Stimulated activated CD4-positive, alpha-beta T cell treated with anti-CD3 and anti-CD28 coated beads, Interleukin-1b, Interleukin-23, amount 100 ng/mL, for 24 hours (primary cell): ENCODE measurements around the gene DNAJC5G.

Experiments
- DNase-seq, 4 experiments: peaks; one replicate each; pipeline ENCODE4 v3.0.0-alpha.2; 2020; ENCODE audit warnings: low read depth in 4 of 4, low spot score in 1 of 4

DNAJC5G gene, protein sequence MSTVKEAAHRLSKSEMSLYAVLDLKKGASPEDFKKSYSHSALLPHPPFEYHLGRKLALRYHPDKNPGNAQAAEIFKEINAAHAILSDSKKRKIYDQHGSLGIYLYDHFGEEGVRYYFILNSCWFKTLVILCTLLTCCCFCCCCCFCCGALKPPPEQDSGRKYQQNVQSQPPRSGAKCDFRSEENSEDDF

DNA sequence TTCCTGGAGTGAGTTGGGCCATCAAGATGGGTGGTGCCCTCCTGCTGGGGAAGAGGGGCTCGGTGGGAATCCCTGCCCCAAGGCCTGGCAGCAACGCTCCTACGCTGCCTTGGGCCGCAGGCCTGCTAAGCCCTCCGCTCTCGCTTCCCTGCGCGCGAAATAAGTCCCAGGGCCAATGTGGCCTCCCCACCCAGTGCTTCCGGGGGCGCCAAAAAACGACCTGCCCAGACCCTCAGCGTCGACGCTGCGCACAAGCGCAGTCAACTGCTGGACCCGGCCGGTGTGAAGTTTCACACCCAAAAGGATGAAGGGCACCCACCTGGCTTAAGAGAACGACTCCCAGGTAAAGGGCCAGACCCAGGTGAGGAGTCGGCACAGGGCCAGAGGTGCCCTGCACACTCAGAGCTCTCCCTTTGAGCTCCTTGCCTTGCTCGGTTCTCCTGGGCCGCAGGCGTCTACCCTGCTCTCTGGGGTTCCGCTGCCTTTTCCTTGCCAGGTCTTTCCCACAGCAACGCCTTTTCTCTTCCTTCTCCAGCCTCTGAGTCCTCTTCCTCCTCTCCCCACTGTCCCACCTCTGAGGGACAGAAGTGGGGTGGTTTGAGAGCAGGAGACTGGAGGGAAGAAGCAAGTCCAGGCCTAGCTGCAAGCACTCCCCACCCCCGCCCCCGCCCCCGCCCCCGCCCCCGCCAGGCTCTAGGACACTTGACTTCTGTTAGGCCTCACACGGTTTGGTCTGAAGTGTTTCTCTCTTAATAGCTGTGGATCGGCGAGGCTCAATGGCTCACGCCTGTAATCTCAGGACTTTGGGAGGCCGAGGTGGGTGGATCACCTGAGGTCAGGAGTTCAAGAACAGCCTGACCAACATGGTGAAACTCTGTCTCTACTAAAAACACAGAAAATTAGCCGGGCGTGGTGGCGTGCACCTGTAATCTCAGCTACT lies at the start of gene DNAJC5G:
DNAJC5G (plus strand) TSS at position 223 of the 940 bp plus-strand sequence. CDS start 1,296 bp downstream, outside the sequence.
- no peak for DNase-seq

DNA sequence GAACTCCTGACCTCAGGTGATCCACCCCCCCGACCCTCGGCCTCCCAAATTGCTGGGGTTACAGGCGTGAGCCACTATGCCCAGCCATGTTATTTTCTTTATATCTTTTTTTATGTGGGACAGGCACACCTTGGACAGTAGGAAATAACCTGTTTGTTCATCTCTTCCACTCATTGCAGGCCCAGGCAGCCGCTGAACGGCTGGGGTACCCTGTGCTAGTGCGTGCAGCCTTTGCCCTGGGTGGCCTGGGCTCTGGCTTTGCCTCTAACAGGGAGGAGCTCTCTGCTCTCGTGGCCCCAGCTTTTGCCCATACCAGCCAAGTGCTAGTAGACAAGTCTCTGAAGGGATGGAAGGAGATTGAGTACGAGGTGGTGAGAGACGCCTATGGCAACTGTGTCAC lies 49.7 kb upstream of the DNAJC5G start:
- no peak for DNase-seq

DNA sequence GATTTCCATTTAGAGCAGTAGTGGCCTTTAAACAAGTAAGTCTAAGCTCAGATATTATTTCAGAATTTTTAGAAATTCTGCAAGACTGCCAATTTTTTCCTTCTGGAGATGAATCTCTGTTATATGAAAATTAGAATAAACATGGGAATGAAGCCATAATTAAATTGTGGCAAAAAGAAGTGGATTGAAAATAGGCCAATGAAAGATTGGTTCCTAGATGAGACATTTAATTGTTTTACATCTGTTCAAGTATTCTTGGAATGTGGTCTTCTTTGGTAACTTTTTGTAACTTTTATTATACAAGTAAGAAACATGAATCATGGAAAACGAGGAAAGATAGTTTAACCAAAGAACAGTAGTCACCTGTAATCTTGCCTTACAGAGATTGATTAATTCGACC lies 47.7 kb upstream of the DNAJC5G start:
- no peak for DNase-seq

DNA sequence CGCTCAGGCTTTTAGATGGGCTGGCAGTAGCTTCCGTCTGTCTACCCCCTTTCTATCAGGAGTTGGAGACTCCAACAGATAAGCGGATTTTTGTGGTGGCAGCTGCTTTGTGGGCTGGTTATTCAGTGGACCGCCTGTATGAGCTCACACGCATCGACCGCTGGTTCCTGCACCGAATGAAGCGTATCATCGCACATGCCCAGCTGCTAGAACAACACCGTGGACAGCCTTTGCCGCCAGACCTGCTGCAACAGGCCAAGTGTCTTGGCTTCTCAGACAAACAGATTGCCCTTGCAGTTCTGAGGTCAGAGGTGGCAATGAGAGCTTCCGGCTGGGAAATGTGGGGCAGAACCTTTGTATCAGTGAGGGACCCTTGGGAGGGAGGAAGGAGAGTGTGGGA lies 43.3 kb upstream of the DNAJC5G start:
- DNase-seq = no peak

DNA sequence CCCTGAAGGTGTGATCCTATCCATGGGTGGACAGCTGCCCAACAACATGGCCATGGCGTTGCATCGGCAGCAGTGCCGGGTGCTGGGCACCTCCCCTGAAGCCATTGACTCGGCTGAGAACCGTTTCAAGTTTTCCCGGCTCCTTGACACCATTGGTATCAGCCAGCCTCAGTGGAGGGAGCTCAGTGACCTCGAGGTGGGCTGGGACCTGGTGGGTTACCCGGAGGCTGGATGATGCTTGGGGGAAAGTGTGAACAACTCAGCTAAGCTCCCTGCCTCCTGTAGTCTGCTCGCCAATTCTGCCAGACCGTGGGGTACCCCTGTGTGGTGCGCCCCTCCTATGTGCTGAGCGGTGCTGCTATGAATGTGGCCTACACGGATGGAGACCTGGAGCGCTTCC lies 41.9 kb upstream of the DNAJC5G start:
- no peak for DNase-seq

DNA sequence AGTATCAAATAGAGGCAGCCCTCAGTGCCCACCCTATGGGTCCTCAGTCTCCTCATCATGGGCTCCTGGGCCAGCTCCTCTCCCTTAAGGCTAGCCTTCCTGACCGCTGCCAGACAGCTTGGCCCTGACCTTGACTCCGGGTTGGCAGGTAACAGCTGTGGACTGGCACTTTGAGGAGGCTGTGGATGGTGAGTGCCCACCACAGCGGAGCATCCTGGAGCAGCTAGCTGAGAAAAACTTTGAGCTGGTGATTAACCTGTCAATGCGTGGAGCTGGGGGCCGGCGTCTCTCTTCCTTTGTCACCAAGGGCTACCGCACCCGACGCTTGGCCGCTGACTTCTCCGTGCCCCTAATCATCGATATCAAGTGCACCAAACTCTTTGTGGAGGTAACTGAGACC lies 39.1 kb upstream of the DNAJC5G start:
- DNase-seq = no peak

DNA sequence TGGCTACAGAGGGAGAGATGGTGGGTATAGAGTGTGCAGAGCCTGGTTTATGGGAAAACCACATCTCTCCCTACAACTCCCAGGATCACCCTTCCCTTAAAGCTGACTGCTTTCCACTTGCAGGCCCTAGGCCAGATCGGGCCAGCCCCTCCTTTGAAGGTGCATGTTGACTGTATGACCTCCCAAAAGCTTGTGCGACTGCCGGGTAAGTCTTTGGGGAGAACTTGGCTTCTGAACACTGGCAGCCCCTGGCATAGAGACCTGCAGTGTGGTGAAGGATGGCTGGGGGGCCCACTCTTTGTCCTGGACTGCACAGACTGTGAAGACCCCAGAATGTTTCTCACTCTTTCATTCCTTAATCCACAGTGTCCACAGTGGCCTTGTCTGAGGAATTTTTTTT lies 38.6 kb upstream of the DNAJC5G start:
- no peak for DNase-seq

DNA sequence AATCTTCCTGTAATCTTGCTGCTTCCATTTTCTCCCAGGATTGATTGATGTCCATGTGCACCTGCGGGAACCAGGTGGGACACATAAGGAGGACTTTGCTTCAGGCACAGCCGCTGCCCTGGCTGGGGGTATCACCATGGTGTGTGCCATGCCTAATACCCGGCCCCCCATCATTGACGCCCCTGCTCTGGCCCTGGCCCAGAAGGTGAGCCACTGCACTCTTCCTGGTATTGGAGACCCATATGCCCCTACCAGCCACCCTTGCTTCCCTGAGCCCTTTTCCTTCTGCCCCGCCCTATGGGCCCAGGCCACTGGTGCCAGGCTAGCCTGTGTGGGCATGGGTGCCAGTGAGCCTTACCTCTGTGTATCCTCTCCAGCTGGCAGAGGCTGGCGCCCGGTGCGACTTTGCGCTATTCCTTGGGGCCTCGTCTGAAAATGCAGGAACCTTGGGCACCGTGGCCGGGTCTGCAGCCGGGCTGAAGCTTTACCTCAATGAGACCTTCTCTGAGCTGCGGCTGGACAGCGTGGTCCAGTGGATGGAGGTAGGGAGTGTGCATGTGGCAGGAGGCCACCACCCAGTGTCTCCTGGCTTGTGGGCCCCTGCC lies 37.8 kb upstream of the DNAJC5G start:
- no peak for DNase-seq

DNA sequence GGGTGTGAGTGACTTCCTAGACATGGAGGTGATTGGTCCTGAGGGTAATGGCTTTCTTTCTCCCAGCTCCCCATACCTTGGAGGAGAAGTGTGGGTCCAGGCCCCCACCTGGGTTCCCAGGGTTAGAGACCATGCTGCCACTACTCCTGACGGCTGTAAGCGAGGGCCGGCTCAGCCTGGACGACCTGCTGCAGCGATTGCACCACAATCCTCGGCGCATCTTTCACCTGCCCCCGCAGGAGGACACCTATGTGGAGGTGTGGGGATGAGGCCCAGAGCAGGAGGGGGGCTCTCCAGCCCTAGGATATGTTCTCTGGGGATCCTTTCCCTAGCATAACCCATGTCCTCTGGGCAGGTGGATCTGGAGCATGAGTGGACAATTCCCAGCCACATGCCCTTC lies 36.3 kb upstream of the DNAJC5G start:
- no peak for DNase-seq

DNA sequence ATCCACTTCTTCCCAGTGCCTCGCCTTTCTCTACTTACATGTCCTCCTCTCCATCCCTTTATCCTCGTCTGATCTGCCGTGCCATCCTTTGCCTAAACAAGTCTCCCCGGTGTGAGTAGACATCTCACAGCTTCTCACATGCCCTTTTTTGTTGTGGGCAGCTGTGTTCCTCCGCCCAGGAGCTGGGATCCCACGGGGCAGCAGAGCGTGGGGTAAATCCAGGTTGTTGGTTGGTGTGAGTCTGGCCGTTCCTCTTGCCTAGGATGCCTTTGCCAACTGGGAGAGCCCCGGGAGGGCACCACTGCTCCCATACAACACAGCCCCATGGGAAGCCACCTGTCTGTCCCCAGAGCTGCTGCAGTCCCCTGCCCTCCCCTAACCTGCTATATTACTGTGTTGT lies 34.8 kb upstream of the DNAJC5G start:
- DNase-seq = no peak

DNA sequence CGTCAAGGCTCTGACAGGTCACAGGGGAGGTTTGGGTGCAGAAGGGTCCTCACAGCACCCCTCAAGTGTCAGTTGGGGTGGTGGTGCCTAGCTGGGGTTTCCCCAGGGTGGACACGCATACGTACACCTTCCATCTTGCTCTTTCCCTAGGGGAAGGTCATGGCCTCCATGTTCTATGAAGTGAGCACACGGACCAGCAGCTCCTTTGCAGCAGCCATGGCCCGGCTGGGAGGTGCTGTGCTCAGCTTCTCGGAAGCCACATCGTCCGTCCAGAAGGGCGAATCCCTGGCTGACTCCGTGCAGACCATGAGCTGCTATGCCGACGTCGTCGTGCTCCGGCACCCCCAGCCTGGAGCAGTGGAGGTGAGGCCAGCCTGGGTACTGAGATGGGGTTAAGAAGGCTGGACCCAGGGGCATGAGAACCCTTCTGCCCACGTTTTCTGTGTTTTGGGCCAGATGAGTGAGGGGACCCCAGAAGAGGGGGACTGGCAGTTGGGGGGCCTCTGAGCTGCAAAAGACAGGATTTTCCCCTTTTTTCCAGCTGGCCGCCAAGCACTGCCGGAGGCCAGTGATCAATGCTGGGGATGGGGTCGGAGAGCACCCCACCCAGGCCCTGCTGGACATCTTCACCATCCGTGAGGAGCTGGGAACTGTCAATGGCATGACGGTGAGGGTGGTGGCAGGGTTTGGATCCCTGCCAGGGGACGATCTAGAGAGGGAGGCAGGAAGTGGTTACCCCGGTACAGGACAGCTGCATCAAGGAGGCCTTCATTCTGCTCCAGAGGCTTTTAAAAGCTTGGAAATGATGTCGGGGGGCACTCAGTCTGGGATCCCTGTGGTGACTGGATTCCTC lies 33.2 kb upstream of the DNAJC5G start:
- DNase-seq = no peak

DNA sequence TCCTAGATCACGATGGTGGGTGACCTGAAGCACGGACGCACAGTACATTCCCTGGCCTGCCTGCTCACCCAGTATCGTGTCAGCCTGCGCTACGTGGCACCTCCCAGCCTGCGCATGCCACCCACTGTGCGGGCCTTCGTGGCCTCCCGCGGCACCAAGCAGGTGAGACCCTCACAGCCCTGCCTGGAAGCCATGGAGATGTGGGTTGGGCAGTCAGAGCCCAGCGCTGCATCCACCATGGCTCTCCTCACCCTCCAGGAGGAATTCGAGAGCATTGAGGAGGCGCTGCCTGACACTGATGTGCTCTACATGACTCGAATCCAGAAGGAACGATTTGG lies 32.6 kb upstream of the DNAJC5G start:
- DNase-seq = no peak

DNA sequence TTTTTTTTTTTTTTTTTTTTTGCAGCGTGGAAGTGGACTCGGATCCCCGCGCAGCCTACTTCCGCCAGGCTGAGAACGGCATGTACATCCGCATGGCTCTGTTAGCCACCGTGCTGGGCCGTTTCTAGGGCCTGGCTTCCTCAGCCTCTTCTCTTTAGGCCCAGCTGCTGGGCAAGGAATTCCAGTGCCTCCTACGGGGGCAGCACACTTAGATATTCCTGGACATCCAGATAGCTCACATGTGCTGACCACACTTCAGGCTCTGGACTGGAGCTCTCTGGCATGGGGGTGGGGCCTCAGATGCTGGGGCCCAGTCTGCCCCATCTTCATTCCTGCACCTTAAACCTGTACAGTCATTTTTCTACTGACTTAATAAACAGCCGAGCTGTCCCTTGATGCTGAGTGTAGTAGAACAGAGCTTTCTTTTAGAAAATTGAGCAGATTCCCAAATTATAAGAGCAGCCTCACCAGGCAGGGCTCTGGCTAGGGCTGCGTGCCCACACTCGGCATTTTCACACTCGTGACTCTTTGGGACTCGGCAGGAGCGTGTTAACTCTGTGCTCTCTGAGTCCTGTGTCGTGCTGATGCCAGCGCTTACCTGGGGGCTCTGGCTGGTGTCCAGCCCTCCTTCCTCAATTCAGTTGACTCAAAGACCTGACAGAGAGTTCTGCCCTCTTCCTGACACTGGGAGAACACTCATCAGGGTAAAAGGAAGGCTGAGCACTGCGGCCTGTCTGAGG lies 31.7 kb upstream of the DNAJC5G start:
- DNase-seq = no peak

DNA sequence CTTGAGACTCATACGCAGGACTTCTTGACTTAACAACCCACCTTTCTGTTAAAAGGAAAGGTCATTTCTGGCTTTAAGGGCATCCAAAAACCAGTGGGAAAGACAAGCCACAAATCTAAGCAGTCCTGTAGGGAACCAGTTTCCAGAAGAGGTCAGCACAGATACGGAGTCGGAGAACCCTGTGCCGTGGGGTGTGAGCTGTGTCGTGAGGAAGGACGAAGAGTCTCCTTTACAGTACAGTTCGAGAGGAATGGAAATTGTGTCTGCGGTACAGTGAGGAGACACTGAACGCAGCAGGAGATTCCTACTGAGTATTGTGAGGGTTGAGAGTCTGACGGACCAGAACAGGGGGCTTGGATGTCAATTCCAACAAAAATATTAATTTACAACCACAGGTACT lies 30.1 kb upstream of the DNAJC5G start:
- DNase-seq = no peak

DNA sequence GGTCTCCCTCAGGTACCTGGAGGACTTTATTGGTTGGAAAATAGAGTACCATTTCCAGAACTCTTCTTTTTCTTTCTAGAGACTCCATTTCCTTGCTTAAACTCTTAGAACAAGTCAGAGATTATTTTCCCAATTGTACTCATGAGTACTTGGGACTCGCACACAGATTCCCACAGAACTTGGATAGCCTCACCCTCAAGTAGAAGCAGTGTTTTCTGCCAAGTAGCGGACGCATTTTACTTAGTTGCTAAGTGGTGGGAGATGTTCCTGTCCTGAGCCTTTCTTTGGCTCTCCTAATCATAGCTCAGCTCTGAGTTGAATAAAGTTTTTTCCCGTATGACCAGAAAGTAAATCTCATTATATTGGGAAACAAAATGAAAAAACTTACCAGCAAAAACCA lies 29.6 kb upstream of the DNAJC5G start:
- no peak for DNase-seq

DNA sequence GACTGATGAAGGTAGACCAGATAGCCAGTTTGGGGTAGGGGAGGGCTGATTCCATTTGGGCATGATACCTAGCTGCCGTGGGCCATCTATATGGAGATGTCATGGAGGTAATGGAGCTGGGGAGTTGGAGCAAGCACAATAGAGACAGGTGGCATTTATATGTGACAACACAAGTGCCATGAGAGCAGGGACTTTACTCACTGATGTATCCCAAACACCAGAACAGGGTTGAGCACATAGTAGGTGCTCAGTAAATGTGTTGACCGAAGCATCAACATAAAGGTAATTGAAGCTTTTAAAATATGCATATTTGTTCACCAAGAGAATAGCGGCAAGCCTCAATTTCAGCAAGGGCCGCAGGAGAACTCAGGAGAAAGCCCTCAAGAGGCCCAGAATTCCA lies 27.3 kb upstream of the DNAJC5G start:
- no peak for DNase-seq

DNA sequence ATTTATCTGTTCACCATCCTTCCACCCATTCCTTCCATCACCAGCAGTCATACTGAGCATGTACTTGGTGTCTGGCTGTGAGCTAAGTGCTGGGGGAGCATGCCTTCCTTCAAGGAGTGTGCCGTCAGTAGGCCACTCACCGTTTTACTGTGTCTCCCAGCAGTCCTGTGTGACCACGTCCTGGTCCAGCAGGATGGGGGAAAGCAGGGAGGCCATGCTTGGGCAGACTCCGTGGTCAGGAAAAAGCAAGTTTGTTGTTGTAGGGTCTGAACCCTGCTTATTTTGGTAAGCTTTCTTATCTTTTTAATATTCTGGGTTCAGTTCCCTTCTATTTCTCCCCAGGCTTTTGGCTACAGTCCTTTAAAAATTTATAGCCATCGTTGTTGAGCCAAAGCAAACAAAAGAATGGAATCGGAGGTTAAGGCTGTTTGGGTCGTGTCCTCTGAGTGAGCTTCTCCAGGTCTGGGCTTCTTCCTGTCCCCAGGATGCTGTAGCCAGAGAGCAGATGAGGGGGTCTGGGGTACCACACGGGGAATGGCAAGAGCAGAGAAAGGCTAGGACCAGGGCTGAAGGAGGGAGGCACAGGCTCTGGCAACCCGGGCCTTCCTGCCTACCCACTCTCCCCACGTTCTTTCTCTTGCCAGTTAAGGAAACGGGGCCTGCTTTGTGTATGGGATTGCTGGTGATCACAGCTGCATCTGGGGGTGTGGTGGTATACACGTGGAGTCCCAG lies 25.9 kb upstream of the DNAJC5G start:
- DNase-seq = no peak

DNA sequence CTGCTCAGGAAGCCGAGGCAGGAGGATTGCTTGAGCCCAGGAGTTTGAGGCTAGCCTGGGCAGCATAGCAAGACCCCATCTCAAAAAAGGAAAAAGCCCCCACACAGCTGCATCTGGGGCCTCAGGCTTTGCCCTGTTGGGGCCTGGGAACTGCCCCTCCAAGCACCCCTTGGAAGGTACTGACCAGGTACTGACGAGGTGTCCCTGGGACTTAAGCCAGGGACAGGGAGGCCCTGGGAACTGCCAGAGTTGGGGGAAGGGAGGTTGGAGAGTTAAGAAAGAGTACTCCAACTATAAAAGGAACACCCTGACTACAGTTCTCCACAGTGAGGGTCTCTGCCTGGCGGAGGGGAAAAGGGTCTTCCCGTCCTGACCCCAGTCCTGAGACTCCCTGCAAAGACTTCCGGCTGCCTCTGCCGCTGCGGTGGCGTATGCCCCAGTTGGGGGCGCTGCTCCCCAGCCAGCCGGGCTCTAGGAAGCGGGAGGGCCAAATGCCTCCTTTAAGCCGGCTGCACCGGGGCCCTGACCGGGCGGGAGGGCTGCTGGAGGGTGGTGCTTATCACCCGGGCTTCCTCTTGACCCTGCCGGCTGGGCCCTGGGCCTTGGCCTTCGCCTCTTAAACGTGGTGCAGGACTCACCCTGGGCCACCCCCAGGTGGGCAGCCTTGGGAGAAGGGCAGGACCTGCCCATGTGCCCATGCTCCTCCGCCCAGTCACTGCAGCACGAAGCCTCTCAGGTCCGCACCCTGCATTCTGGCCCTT lies 25.2 kb upstream of the DNAJC5G start:
- DNase-seq = peak in 1 of 4 experiments; percentile 37

DNA sequence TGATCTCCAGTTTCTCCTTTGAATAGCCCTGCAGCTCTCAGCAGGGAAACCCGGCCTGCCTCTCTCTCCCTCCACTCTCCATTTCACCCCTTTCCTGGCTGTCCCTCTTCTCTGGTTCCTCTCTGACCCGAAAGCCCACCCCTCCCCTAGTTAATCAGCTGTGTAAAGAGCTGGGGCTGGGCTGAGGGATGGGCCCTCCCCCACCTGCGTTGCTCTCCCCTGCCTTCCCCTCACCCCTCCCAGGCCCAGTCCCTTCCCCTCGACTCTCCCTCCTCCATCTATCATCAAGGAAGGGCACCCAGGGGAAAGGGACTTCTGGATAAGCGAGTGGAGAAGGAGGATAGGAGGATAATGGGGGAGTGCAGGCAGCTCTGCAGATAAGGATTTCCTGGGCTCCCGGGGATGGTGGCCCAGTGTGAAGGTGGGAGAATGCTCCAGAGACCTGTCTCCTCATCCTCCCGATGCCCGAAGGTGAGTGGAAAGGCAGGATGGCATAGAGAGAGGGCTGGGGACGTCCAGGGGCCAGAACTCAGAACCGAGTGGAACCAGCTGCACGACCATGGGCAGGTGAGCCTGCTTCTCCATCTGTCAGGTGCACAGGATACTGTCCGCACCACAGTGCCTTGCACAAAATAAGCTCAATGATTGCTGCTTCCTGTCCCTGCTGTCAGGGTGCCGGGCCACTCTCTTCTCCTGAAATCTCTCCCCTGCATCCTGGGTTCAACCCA lies 24.4 kb upstream of the DNAJC5G start:
- DNase-seq = no peak
